ENCODE data around the gene EVA1C. TPM values are rescaled to one million over a fixed set of nuclear protein-coding genes. Genes with fewer than 3 reads are reported as not detected.

EVA1C gene
- total RNA-seq, 1 experiment from 2014 or later, result 0.98 TPM

- DNase-seq, result no peak
- H3K14ac ChIP-seq (ENCODE audit: insufficient read depth, low read length), result no peak overlapping the region
- H2BK12ac ChIP-seq (ENCODE audit: insufficient read length, low read depth, low read length), result no peak overlapping the region
- H3K23ac ChIP-seq (ENCODE audit: insufficient read length, low read depth, low read length), result no peak overlapping the region
- no peak overlapping the region for H3K4me2 ChIP-seq (ENCODE audit: insufficient read depth, insufficient read length, low read length)
- H3K4ac ChIP-seq (ENCODE audit: low read depth, low read length), result no peak overlapping the region
- no peak overlapping the region for H2BK20ac ChIP-seq (ENCODE audit: low read depth, low read length, poor library complexity, severe bottlenecking)
- H3K56ac ChIP-seq (ENCODE audit: insufficient read length, low read depth, low read length), result no peak overlapping the region
- no peaks in the 10 kb centered on the region for H3K79me1 ChIP-seq (ENCODE audit: insufficient read depth, low read depth, low read length, poor library complexity, severe bottlenecking)
- Mint-ChIP-seq H3K4me3 (no peak overlapping the region), H3K27me3 (ENCODE audit: low read depth) (no peaks in the 10 kb centered on the region), H3K9me3 (no peaks in the 10 kb centered on the region), H3K36me3 (ENCODE audit: insufficient read depth in 1 of 3, low read depth in 3 of 3) (peaks cover 0 to 2% (median 0%) of the 10 kb centered on the region in 3 experiments; a peak in 1 of 7 replicates), H3K4me1 (peaks cover 52 to 56% of the 10 kb centered on the region in 2 experiments), H3K27ac (peak overlapping the region in 1 of 3 experiments; percentile 71; a peak in 1 of 7 replicates)
- no peak overlapping the region for H2AFZ ChIP-seq (ENCODE audit: low read length)
- peaks cover 2% of the 10 kb centered on the region; the same call in 1 of the 2 replicates for H3K4me1 ChIP-seq (ENCODE audit: insufficient read depth, low read length)
- no peak overlapping the region for H4K91ac ChIP-seq (ENCODE audit: insufficient read length, low read depth, low read length)
- no CpG with 5 or more reads among the region's 3 CpGs for WGBS (ENCODE audit: extremely low coverage, insufficient read length, low lambda C conversion rate)
- no peak overlapping the region for H3T11ph ChIP-seq (ENCODE audit: low read length)
- H2BK5ac ChIP-seq (ENCODE audit: insufficient read length, low read length), result no peak overlapping the region
- H3K27me3 ChIP-seq (ENCODE audit: insufficient read depth, low read length), result no peaks in the 10 kb centered on the region
- H3K9ac ChIP-seq (ENCODE audit: extremely low read depth, insufficient read length, low read length), result no peak overlapping the region
- H4K20me1 ChIP-seq (ENCODE audit: control insufficient read depth, insufficient read depth, insufficient read length), result no peaks in the 10 kb centered on the region
- H4K5ac ChIP-seq (ENCODE audit: insufficient read length, low read depth, low read length), result no peak overlapping the region
- H4K8ac ChIP-seq (replicated peaks; ENCODE audit: insufficient read length, low read depth, low read length), result no peak overlapping the region
- H3K23me2 ChIP-seq (ENCODE audit: insufficient read length, low read depth, low read length, poor library complexity, severe bottlenecking), result no peaks in the 10 kb centered on the region
- H2AK5ac ChIP-seq (ENCODE audit: insufficient read length, low read length), result no peak overlapping the region
- no peak overlapping the region for H2BK120ac ChIP-seq (ENCODE audit: low read depth, low read length, poor library complexity, severe bottlenecking)
- TF ChIP-seq, protein P1, sequence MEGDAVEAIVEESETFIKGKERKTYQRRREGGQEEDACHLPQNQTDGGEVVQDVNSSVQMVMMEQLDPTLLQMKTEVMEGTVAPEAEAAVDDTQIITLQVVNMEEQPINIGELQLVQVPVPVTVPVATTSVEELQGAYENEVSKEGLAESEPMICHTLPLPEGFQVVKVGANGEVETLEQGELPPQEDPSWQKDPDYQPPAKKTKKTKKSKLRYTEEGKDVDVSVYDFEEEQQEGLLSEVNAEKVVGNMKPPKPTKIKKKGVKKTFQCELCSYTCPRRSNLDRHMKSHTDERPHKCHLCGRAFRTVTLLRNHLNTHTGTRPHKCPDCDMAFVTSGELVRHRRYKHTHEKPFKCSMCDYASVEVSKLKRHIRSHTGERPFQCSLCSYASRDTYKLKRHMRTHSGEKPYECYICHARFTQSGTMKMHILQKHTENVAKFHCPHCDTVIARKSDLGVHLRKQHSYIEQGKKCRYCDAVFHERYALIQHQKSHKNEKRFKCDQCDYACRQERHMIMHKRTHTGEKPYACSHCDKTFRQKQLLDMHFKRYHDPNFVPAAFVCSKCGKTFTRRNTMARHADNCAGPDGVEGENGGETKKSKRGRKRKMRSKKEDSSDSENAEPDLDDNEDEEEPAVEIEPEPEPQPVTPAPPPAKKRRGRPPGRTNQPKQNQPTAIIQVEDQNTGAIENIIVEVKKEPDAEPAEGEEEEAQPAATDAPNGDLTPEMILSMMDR (conservative IDR thresholded peaks at IDR 0.05), result no peak
- H3K18ac ChIP-seq (ENCODE audit: insufficient read length, low read depth, low read length), result no peak overlapping the region
- H3K9me3 ChIP-seq (ENCODE audit: control insufficient read depth, low read depth, low read length), result no peaks in the 10 kb centered on the region
- no peak overlapping the region for H3K27ac ChIP-seq (ENCODE audit: insufficient read length, low read depth, low read length)
- H3K79me2 ChIP-seq (ENCODE audit: insufficient read depth, low read length), result no peaks in the 10 kb centered on the region
- no peak overlapping the region for H2BK15ac ChIP-seq (ENCODE audit: low read depth, low read length)
Measured at GRCh38 chr21:32558106-32558505, 145.6 kb downstream of the EVA1C start.
